Epithelial cell of proximal tubule (primary cell): Measurements from ENCODE around the gene PDCD1. TPM values are rescaled to one million over a fixed set of nuclear protein-coding genes. Genes with fewer than 3 reads are reported as not detected.
"Not testable (repeated sequence)": the region's sequence is repeated elsewhere in the genome, so short reads cannot be mapped to it uniquely, and the experiment has no call there.

Experiments
- DNase-seq: peaks from one replicate; pipeline ENCODE4 v3.0.0-alpha.2; 2011; ENCODE audit warnings: low read depth
- H3K4me3 ChIP-seq: 2 replicates; pipeline ENCODE4 v1.5.1; 2011; ENCODE audit warnings: low read depth, mild to moderate bottlenecking, low read length
- total RNA-seq: library from RNA; depleted of rRNA; stranded (reverse); fragments of >200 nt; gene quantifications from 2 replicates; pipeline ENCODE4 v1.2.3, GENCODE V29; 2015
- TF ChIP-seq, protein P1 (sequence below): conservative IDR thresholded peaks from 2 replicates; pipeline ENCODE4 v1.5.1; 2012; ENCODE audit warnings: low read depth, mild to moderate bottlenecking, low read length

Gene PDCD1
- total RNA-seq, 1 donor from 2014 or later: 0.92 TPM

- TF ChIP-seq, protein P1, sequence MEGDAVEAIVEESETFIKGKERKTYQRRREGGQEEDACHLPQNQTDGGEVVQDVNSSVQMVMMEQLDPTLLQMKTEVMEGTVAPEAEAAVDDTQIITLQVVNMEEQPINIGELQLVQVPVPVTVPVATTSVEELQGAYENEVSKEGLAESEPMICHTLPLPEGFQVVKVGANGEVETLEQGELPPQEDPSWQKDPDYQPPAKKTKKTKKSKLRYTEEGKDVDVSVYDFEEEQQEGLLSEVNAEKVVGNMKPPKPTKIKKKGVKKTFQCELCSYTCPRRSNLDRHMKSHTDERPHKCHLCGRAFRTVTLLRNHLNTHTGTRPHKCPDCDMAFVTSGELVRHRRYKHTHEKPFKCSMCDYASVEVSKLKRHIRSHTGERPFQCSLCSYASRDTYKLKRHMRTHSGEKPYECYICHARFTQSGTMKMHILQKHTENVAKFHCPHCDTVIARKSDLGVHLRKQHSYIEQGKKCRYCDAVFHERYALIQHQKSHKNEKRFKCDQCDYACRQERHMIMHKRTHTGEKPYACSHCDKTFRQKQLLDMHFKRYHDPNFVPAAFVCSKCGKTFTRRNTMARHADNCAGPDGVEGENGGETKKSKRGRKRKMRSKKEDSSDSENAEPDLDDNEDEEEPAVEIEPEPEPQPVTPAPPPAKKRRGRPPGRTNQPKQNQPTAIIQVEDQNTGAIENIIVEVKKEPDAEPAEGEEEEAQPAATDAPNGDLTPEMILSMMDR: no peak
- H3K4me3 ChIP-seq: peak overlapping the region; percentile 13
- DNase-seq: no peak
Observed at GRCh38 chr2:241803387-241804325, 55.0 kb downstream of the PDCD1 start.

GRCh38 chr2:241802421-241803318 lies 56.0 kb downstream of the PDCD1 start:
- TF ChIP-seq, protein P1: no peak
- H3K4me3 ChIP-seq: no peak overlapping the region
- no peak for DNase-seq

- no peak overlapping the region for H3K4me3 ChIP-seq
- DNase-seq: no peak
- TF ChIP-seq, protein P1: no peak
Observed at GRCh38 chr2:241801611-241802420, 56.9 kb downstream of the PDCD1 start.

GRCh38 chr2:241800198-241800903 lies 58.3 kb downstream of the PDCD1 start:
- DNase-seq, H3K4me3 ChIP-seq: not testable (repeated sequence)

Other genes with a start within 250 kb of the PDCD1 start
- gene THAP4, start 221.7 kb downstream of the PDCD1 start, total RNA-seq: 42.4 and 73.8 TPM in 2 replicates
- 58.6 and 72.5 TPM in 2 replicates for gene ATG4B, start 221.2 kb downstream of the PDCD1 start, total RNA-seq
- 102 and 128 TPM in 2 replicates for gene DTYMK, start 172.1 kb downstream of the PDCD1 start, total RNA-seq
- gene ING5, start 156.9 kb downstream of the PDCD1 start, total RNA-seq: 10.4 and 25.5 TPM in 2 replicates
- 10.8 and 13.9 TPM in 2 replicates for gene D2HGDH, start 124.3 kb downstream of the PDCD1 start, total RNA-seq
- 0.22 TPM in 1 of 2 replicates, not detected in the other for gene GAL3ST2, start 82.1 kb downstream of the PDCD1 start, total RNA-seq
- gene NEU4, start 49.7 kb downstream of the PDCD1 start, total RNA-seq: not detected in 2 replicates
- gene RTP5, start 10.8 kb upstream of the PDCD1 start, total RNA-seq: not detected in 2 replicates